ENCODE data around the gene EDEM3. TPM values are rescaled to one million over a fixed set of nuclear protein-coding genes. Genes with fewer than 3 reads are reported as not detected.

The EDEM3 gene
- total RNA-seq, 1 experiment from 2014 or later = 10.6 TPM

DNA sequence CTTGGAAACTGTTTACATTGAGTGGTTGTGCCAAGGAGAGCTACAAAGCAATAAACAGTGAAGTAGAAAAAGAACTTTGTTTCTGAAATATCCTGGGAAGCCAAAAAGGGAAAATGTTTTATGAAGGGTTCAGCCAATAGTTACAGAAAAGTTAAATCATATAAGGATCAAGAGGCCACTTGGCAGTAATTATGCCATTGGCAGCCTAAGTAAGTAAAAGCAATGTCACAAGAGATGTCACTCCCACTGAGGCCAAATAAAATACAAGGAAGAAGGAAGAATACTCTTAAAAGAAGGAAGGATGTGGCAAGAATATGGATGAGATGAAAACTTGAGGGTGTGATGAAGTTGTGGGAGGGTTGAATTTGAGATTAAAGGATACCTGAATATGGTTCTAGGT is 45.2 kb downstream of the EDEM3 start:
- CTCF ChIA-PET = no interaction called here
- no peaks in the 10 kb centered on the region for H3K4me1 Mint-ChIP-seq
- H3K36me3 Mint-ChIP-seq = peaks cover 3% of the 10 kb centered on the region; the same call in 1 of the 2 replicates
- H3K27me3 Mint-ChIP-seq (ENCODE audit: low read depth) = no peaks in the 10 kb centered on the region
- POLR2A ChIA-PET = no interaction called here
- H3K9me3 Mint-ChIP-seq = no peaks in the 10 kb centered on the region
- no peak overlapping the region for H3K27ac Mint-ChIP-seq
- H3K4me3 Mint-ChIP-seq = no peak overlapping the region
- no peak for ATAC-seq
- DNase-seq (ENCODE audit: low spot score) = no peak
- TF ChIP-seq, protein P1, sequence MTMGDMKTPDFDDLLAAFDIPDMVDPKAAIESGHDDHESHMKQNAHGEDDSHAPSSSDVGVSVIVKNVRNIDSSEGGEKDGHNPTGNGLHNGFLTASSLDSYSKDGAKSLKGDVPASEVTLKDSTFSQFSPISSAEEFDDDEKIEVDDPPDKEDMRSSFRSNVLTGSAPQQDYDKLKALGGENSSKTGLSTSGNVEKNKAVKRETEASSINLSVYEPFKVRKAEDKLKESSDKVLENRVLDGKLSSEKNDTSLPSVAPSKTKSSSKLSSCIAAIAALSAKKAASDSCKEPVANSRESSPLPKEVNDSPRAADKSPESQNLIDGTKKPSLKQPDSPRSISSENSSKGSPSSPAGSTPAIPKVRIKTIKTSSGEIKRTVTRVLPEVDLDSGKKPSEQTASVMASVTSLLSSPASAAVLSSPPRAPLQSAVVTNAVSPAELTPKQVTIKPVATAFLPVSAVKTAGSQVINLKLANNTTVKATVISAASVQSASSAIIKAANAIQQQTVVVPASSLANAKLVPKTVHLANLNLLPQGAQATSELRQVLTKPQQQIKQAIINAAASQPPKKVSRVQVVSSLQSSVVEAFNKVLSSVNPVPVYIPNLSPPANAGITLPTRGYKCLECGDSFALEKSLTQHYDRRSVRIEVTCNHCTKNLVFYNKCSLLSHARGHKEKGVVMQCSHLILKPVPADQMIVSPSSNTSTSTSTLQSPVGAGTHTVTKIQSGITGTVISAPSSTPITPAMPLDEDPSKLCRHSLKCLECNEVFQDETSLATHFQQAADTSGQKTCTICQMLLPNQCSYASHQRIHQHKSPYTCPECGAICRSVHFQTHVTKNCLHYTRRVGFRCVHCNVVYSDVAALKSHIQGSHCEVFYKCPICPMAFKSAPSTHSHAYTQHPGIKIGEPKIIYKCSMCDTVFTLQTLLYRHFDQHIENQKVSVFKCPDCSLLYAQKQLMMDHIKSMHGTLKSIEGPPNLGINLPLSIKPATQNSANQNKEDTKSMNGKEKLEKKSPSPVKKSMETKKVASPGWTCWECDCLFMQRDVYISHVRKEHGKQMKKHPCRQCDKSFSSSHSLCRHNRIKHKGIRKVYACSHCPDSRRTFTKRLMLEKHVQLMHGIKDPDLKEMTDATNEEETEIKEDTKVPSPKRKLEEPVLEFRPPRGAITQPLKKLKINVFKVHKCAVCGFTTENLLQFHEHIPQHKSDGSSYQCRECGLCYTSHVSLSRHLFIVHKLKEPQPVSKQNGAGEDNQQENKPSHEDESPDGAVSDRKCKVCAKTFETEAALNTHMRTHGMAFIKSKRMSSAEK (CRISPR knock-in tag; IDR thresholded peaks at IDR 0.05; ENCODE audit: borderline replicate concordance) = no peak
- TF ChIP-seq NFATC4 (CRISPR knock-in tag; IDR thresholded peaks at IDR 0.05) (no peak), ZNF219 (CRISPR knock-in tag; IDR thresholded peaks at IDR 0.05; ENCODE audit: borderline replicate concordance) (no peak), JAZF1 (CRISPR knock-in tag; IDR thresholded peaks at IDR 0.05) (no peak)
- TF ChIP-seq, protein P2, sequence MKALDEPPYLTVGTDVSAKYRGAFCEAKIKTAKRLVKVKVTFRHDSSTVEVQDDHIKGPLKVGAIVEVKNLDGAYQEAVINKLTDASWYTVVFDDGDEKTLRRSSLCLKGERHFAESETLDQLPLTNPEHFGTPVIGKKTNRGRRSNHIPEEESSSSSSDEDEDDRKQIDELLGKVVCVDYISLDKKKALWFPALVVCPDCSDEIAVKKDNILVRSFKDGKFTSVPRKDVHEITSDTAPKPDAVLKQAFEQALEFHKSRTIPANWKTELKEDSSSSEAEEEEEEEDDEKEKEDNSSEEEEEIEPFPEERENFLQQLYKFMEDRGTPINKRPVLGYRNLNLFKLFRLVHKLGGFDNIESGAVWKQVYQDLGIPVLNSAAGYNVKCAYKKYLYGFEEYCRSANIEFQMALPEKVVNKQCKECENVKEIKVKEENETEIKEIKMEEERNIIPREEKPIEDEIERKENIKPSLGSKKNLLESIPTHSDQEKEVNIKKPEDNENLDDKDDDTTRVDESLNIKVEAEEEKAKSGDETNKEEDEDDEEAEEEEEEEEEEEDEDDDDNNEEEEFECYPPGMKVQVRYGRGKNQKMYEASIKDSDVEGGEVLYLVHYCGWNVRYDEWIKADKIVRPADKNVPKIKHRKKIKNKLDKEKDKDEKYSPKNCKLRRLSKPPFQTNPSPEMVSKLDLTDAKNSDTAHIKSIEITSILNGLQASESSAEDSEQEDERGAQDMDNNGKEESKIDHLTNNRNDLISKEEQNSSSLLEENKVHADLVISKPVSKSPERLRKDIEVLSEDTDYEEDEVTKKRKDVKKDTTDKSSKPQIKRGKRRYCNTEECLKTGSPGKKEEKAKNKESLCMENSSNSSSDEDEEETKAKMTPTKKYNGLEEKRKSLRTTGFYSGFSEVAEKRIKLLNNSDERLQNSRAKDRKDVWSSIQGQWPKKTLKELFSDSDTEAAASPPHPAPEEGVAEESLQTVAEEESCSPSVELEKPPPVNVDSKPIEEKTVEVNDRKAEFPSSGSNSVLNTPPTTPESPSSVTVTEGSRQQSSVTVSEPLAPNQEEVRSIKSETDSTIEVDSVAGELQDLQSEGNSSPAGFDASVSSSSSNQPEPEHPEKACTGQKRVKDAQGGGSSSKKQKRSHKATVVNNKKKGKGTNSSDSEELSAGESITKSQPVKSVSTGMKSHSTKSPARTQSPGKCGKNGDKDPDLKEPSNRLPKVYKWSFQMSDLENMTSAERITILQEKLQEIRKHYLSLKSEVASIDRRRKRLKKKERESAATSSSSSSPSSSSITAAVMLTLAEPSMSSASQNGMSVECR (CRISPR knock-in tag; IDR thresholded peaks at IDR 0.05; ENCODE audit: borderline replicate concordance) = no peak

DNA sequence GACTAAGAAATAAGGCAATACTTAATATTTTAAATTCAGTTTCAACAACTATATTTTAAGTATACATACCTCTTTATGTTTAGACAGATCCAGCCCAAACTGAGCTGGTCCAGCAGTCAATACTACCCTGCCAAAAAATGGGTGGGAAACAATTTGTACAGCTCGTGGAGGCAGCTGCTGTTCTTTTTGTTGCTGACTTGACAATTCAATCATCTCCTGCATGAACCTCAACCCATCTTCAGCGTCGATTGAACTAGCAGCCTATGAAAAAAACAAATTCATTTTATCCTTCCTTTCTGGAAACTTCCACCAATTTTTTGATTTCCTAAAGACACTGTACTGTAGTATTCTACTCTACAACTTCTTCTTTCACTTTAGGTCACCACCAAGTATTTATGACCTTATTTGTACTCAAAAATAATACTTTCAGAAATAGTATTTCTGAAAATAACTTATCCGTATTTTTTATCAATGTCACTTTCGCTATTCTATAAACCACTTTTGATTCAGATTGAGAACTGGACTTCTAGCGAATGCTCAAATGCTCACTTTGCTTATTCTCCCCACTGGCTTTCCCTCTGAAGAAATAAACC is 46.5 kb downstream of the EDEM3 start:
- H3K27me3 Mint-ChIP-seq (ENCODE audit: low read depth) = no peaks in the 10 kb centered on the region
- peaks cover 3% of the 10 kb centered on the region; the same call in 1 of the 2 replicates for H3K36me3 Mint-ChIP-seq
- DNase-seq (ENCODE audit: low spot score) (no peak), ATAC-seq (no peak)
- POLR2A ChIA-PET = no interaction called here
- H3K9me3 Mint-ChIP-seq = no peaks in the 10 kb centered on the region
- H3K4me3 Mint-ChIP-seq = no peak overlapping the region
- H3K4me1 Mint-ChIP-seq = no peaks in the 10 kb centered on the region
- TF ChIP-seq ZNF317 (CRISPR knock-in tag; IDR thresholded peaks at IDR 0.05; ENCODE audit: borderline replicate concordance, low read depth) (no peak), ETV6 (CRISPR knock-in tag; IDR thresholded peaks at IDR 0.05) (no peak), HMGA2 (CRISPR knock-in tag; IDR thresholded peaks at IDR 0.05) (no peak), FOXJ3 (CRISPR knock-in tag; IDR thresholded peaks at IDR 0.05; ENCODE audit: borderline replicate concordance) (no peak), PRRX2 (CRISPR knock-in tag; IDR thresholded peaks at IDR 0.05) (no peak), KAT7 (CRISPR knock-in tag; IDR thresholded peaks at IDR 0.05; ENCODE audit: borderline replicate concordance) (no peak), CREM (CRISPR knock-in tag; IDR thresholded peaks at IDR 0.05) (no peak), ZNF671 (CRISPR knock-in tag; IDR thresholded peaks at IDR 0.05) (no peak)
- TF ChIP-seq, protein P3, sequence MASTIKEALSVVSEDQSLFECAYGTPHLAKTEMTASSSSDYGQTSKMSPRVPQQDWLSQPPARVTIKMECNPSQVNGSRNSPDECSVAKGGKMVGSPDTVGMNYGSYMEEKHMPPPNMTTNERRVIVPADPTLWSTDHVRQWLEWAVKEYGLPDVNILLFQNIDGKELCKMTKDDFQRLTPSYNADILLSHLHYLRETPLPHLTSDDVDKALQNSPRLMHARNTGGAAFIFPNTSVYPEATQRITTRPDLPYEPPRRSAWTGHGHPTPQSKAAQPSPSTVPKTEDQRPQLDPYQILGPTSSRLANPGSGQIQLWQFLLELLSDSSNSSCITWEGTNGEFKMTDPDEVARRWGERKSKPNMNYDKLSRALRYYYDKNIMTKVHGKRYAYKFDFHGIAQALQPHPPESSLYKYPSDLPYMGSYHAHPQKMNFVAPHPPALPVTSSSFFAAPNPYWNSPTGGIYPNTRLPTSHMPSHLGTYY (CRISPR knock-in tag; IDR thresholded peaks at IDR 0.05) = no peak
- TF ChIP-seq, protein P4, sequence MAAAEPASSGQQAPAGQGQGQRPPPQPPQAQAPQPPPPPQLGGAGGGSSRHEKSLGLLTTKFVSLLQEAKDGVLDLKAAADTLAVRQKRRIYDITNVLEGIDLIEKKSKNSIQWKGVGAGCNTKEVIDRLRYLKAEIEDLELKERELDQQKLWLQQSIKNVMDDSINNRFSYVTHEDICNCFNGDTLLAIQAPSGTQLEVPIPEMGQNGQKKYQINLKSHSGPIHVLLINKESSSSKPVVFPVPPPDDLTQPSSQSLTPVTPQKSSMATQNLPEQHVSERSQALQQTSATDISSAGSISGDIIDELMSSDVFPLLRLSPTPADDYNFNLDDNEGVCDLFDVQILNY (CRISPR knock-in tag; IDR thresholded peaks at IDR 0.05) = no peak
- TF ChIP-seq, protein P5, sequence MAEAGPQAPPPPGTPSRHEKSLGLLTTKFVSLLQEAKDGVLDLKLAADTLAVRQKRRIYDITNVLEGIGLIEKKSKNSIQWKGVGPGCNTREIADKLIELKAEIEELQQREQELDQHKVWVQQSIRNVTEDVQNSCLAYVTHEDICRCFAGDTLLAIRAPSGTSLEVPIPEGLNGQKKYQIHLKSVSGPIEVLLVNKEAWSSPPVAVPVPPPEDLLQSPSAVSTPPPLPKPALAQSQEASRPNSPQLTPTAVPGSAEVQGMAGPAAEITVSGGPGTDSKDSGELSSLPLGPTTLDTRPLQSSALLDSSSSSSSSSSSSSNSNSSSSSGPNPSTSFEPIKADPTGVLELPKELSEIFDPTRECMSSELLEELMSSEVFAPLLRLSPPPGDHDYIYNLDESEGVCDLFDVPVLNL (CRISPR knock-in tag; IDR thresholded peaks at IDR 0.05; ENCODE audit: borderline replicate concordance, low read depth) = no peak
- CTCF ChIA-PET = interaction anchor here (1.1 kb wide), 1 partner anchor 44 kb away, joined by 3 read pairs; no protein-coding TSS in a partner anchor
- H3K27ac Mint-ChIP-seq = no peak overlapping the region
